SJSA1 (cell line): ENCODE data around the gene CEBPB. TPM values are rescaled to one million over a fixed set of nuclear protein-coding genes. Genes with fewer than 3 reads are reported as not detected.
"Not testable (repeated sequence)": the region's sequence is repeated elsewhere in the genome, so short reads cannot be mapped to it uniquely, and the experiment has no call there.

Experiments used
- DNase-seq, 2 experiments: peaks; one replicate each; pipeline ENCODE4 v3.0.0-alpha.2; 2015 to 2020; ENCODE audit warnings: low spot score in 2 of 2, low read depth in 1 of 2
- H3K27ac ChIP-seq: fragments of 250-450 bp; sonication (Bioruptor Pico); 2 replicates; pipeline ENCODE4 v1.5.1; 2020; ENCODE audit warnings: mild to moderate bottlenecking, moderate library complexity
- H3K27me3 ChIP-seq: fragments of 250-450 bp; sonication (Bioruptor Pico); replicated peaks from 2 replicates; pipeline ENCODE4 v1.5.1; 2020; ENCODE audit warnings: mild to moderate bottlenecking, moderate library complexity
- H3K36me3 ChIP-seq: fragments of 250-450 bp; sonication (Bioruptor Pico); 2 replicates; pipeline ENCODE4 v1.5.1; 2020; ENCODE audit warnings: mild to moderate bottlenecking
- H3K4me1 ChIP-seq: fragments of 250-450 bp; sonication (Bioruptor Pico); replicated peaks from 2 replicates; pipeline ENCODE4 v1.6.1; 2021; ENCODE audit warnings: mild to moderate bottlenecking
- H3K4me3 ChIP-seq: fragments of 250-450 bp; sonication (Bioruptor Pico); 2 replicates; pipeline ENCODE4 v1.5.1; 2020; ENCODE audit warnings: mild to moderate bottlenecking
- H3K9me3 ChIP-seq: fragments of 250-450 bp; sonication (Bioruptor Pico); replicated peaks from 2 replicates; pipeline ENCODE4 v1.5.1; 2020; ENCODE audit warnings: mild to moderate bottlenecking
- total RNA-seq: library from RNA; depleted of rRNA; stranded (reverse); fragments of >200 nt; shearing (Covaris generic); gene quantifications from 2 replicates; pipeline ENCODE4 v1.2.3, GENCODE V29; 2014

CEBPB gene
- total RNA-seq, 1 experiment from 2014 or later = 30.8 TPM

GRCh38 chr20:50193199-50193835 is 2.7 kb downstream of the CEBPB start:
- peaks cover 3% of the 10 kb centered on the region; the same call in 1 of the 2 replicates for H3K9me3 ChIP-seq

GRCh38 chr20:50193836-50194421 is 3.3 kb downstream of the CEBPB start:
- no peak for DNase-seq
- peaks cover 25% of the 10 kb centered on the region for H3K4me1 ChIP-seq
- peak overlapping the region; percentile 100 for H3K4me3 ChIP-seq
- H3K27me3 ChIP-seq = no peaks in the 10 kb centered on the region
- peaks cover 3% of the 10 kb centered on the region; the same call in 1 of the 2 replicates for H3K9me3 ChIP-seq
- peak overlapping the region; percentile 97 for H3K27ac ChIP-seq
- H3K36me3 ChIP-seq = peaks cover 42% of the 10 kb centered on the region

More at GRCh38 chr20:50193199-50193835, 2.7 kb downstream of the CEBPB start:
- H3K36me3 ChIP-seq = peaks cover 42% of the 10 kb centered on the region
- H3K4me1 ChIP-seq = peaks cover 25% of the 10 kb centered on the region
- peak overlapping the region; percentile 97 for H3K27ac ChIP-seq
- DNase-seq = peak; percentile 52 to 57
- H3K4me3 ChIP-seq = peak overlapping the region; percentile 100
- H3K27me3 ChIP-seq = no peaks in the 10 kb centered on the region

- H3K27ac ChIP-seq = no peak overlapping the region
- no peak for DNase-seq
- H3K4me1 ChIP-seq = peaks cover 25% of the 10 kb centered on the region
- no peaks in the 10 kb centered on the region for H3K27me3 ChIP-seq
- no peak overlapping the region for H3K4me3 ChIP-seq
- H3K9me3 ChIP-seq = peaks cover 3% of the 10 kb centered on the region; the same call in 1 of the 2 replicates
- peaks cover 42% of the 10 kb centered on the region for H3K36me3 ChIP-seq
Measured at GRCh38 chr20:50194422-50194830, 3.8 kb downstream of the CEBPB start.

GRCh38 chr20:50194831-50195523 is 4.3 kb downstream of the CEBPB start:
- Histone ChIP-seq H3K4me1 (peaks cover 22% of the 10 kb centered on the region), H3K36me3 (peaks cover 42% of the 10 kb centered on the region), H3K27ac (no peak overlapping the region), H3K9me3 (peaks cover 3% of the 10 kb centered on the region; the same call in 1 of the 2 replicates), H3K27me3 (no peaks in the 10 kb centered on the region), H3K4me3 (no peak overlapping the region)
- DNase-seq = no peak

GRCh38 chr20:50195524-50196120 is 5.0 kb downstream of the CEBPB start:
- no peaks in the 10 kb centered on the region for H3K27me3 ChIP-seq
- H3K27ac ChIP-seq = no peak overlapping the region
- peaks cover 3% of the 10 kb centered on the region; the same call in 1 of the 2 replicates for H3K9me3 ChIP-seq
- peaks cover 19% of the 10 kb centered on the region for H3K4me1 ChIP-seq
- no peak overlapping the region for H3K4me3 ChIP-seq
- peaks cover 40% of the 10 kb centered on the region for H3K36me3 ChIP-seq
- no peak for DNase-seq

GRCh38 chr20:50196248-50196647 is 5.6 kb downstream of the CEBPB start:
- no peak for DNase-seq
- no peaks in the 10 kb centered on the region for H3K27me3 ChIP-seq
- no peak overlapping the region for H3K4me3 ChIP-seq
- peaks cover 3% of the 10 kb centered on the region; the same call in 1 of the 2 replicates for H3K9me3 ChIP-seq
- no peak overlapping the region for H3K27ac ChIP-seq
- peaks cover 36% of the 10 kb centered on the region for H3K36me3 ChIP-seq
- peaks cover 19% of the 10 kb centered on the region for H3K4me1 ChIP-seq

GRCh38 chr20:50196896-50197295 is 6.3 kb downstream of the CEBPB start:
- H3K27me3 ChIP-seq = no peaks in the 10 kb centered on the region
- DNase-seq = no peak
- no peaks in the 10 kb centered on the region for H3K9me3 ChIP-seq
- H3K4me3 ChIP-seq = no peak overlapping the region
- H3K36me3 ChIP-seq = peaks cover 30% of the 10 kb centered on the region
- H3K4me1 ChIP-seq = peaks cover 15% of the 10 kb centered on the region
- H3K27ac ChIP-seq = no peak overlapping the region

GRCh38 chr20:50197463-50198179 is 7.0 kb downstream of the CEBPB start:
- Histone ChIP-seq H3K27ac (no peak overlapping the region), H3K4me1 (peaks cover 15% of the 10 kb centered on the region), H3K9me3 (no peaks in the 10 kb centered on the region)

GRCh38 chr20:50198180-50198666 is 7.6 kb downstream of the CEBPB start:
- H3K27ac ChIP-seq = no peak overlapping the region
- H3K27me3 ChIP-seq = no peaks in the 10 kb centered on the region
- no peaks in the 10 kb centered on the region for H3K9me3 ChIP-seq
- H3K4me1 ChIP-seq = peaks cover 12% of the 10 kb centered on the region
- peaks cover 23% of the 10 kb centered on the region for H3K36me3 ChIP-seq
- no peak overlapping the region for H3K4me3 ChIP-seq
- DNase-seq = no peak

More at GRCh38 chr20:50197463-50198179, 7.0 kb downstream of the CEBPB start:
- Histone ChIP-seq H3K4me3 (no peak overlapping the region), H3K27me3 (no peaks in the 10 kb centered on the region), H3K36me3 (peaks cover 29% of the 10 kb centered on the region)
- DNase-seq = no peak

GRCh38 chr20:50198716-50199115 is 8.1 kb downstream of the CEBPB start:
- Histone ChIP-seq H3K27me3 (no peaks in the 10 kb centered on the region), H3K36me3 (peaks cover 18% of the 10 kb centered on the region), H3K4me3 (no peak overlapping the region), H3K4me1 (peaks cover 7% of the 10 kb centered on the region), H3K9me3 (no peaks in the 10 kb centered on the region), H3K27ac (no peak overlapping the region)
- DNase-seq = no peak

- Histone ChIP-seq H3K9me3 (no peaks in the 10 kb centered on the region), H3K36me3 (peaks cover 8% of the 10 kb centered on the region)
Measured at GRCh38 chr20:50199703-50200102, 9.1 kb downstream of the CEBPB start.

GRCh38 chr20:50200482-50201104 is 10.0 kb downstream of the CEBPB start:
- Histone ChIP-seq H3K4me1 (no peaks in the 10 kb centered on the region), H3K36me3 (no peaks in the 10 kb centered on the region; the same call in 1 of the 2 replicates), H3K4me3 (no peak overlapping the region), H3K27ac (no peak overlapping the region), H3K9me3 (no peaks in the 10 kb centered on the region), H3K27me3 (no peaks in the 10 kb centered on the region)
- no peak for DNase-seq

More at GRCh38 chr20:50199703-50200102, 9.1 kb downstream of the CEBPB start:
- Histone ChIP-seq H3K4me3 (no peak overlapping the region), H3K27me3 (no peaks in the 10 kb centered on the region), H3K4me1 (no peaks in the 10 kb centered on the region), H3K27ac (no peak overlapping the region)
- DNase-seq = no peak

GRCh38 chr20:50201710-50202109 is 11.1 kb downstream of the CEBPB start:
- not testable (repeated sequence) for H3K36me3 ChIP-seq, H3K4me1 ChIP-seq, H3K27ac ChIP-seq, DNase-seq, H3K27me3 ChIP-seq, H3K4me3 ChIP-seq, H3K9me3 ChIP-seq
